ENCODE results near the gene SCAF11.

GRCh38 chr12:45939759-45940158, 50.6 kb downstream of the SCAF11 start:
- no peak for TF ChIP-seq EP300 (IDR thresholded peaks at IDR 0.05; ENCODE audit: low read depth)
- TF ChIP-seq, protein P1, sequence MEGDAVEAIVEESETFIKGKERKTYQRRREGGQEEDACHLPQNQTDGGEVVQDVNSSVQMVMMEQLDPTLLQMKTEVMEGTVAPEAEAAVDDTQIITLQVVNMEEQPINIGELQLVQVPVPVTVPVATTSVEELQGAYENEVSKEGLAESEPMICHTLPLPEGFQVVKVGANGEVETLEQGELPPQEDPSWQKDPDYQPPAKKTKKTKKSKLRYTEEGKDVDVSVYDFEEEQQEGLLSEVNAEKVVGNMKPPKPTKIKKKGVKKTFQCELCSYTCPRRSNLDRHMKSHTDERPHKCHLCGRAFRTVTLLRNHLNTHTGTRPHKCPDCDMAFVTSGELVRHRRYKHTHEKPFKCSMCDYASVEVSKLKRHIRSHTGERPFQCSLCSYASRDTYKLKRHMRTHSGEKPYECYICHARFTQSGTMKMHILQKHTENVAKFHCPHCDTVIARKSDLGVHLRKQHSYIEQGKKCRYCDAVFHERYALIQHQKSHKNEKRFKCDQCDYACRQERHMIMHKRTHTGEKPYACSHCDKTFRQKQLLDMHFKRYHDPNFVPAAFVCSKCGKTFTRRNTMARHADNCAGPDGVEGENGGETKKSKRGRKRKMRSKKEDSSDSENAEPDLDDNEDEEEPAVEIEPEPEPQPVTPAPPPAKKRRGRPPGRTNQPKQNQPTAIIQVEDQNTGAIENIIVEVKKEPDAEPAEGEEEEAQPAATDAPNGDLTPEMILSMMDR (IDR thresholded peaks at IDR 0.05) = no peak
- TF ChIP-seq POLR2A (IDR thresholded peaks at IDR 0.05) = no peak

Data from transverse colon (tissue), 3 donors.